Mesenchymal stem cell (in vitro differentiated cells and primary cell): ENCODE data around the gene PLCXD1.
"Not testable (repeated sequence)": the region's sequence is repeated elsewhere in the genome, so short reads cannot be mapped to it uniquely, and the experiment has no call there.

Source experiments
- DNase-seq: peaks from one replicate; pipeline ENCODE4 v3.0.0-alpha.2; 2013
- H2AFZ ChIP-seq: one replicate; pipeline ENCODE4 v1.6.1; 2013; ENCODE audit warnings: low read depth, mild to moderate bottlenecking, control low read depth, inconsistent platforms, low read length, moderate library complexity
- H2AK5ac ChIP-seq: 2 replicates; pipeline ENCODE4 v1.6.1; 2013; ENCODE audit warnings: low read length, moderate library complexity, mild to moderate bottlenecking, inconsistent platforms; ENCODE audit not compliant: severe bottlenecking
- H2BK120ac ChIP-seq: one replicate; pipeline ENCODE4 v1.6.1; 2013; ENCODE audit warnings: low read depth, mild to moderate bottlenecking, inconsistent platforms, low read length, moderate library complexity
- H2BK12ac ChIP-seq, 2 experiments: one replicate each; pipeline ENCODE4 v1.6.1; 2013; ENCODE audit warnings: inconsistent platforms in 2 of 2, low read length in 2 of 2, mild to moderate bottlenecking in 2 of 2, moderate library complexity in 2 of 2, control low read depth in 1 of 2
- H2BK15ac ChIP-seq: one replicate; pipeline ENCODE4 v1.6.1; 2013; ENCODE audit warnings: mild to moderate bottlenecking, low read depth, inconsistent platforms; ENCODE audit not compliant: poor library complexity, severe bottlenecking
- H2BK5ac ChIP-seq: 2 replicates; pipeline ENCODE4 v1.6.1; 2013; ENCODE audit warnings: low read depth, mild to moderate bottlenecking, low read length, control low read depth, inconsistent platforms; ENCODE audit not compliant: poor library complexity, severe bottlenecking
- H3K14ac ChIP-seq, 2 experiments: one replicate each; pipeline ENCODE4 v1.6.1; 2013; ENCODE audit warnings: inconsistent platforms in 2 of 2, low read length in 2 of 2, control low read depth in 1 of 2, mild to moderate bottlenecking in 1 of 2, moderate library complexity in 1 of 2
- H3K18ac ChIP-seq, 2 experiments: one replicate each; pipeline ENCODE4 v1.6.1; 2013; ENCODE audit warnings: inconsistent platforms in 2 of 2, low read length in 2 of 2, control low read depth in 1 of 2, low read depth in 1 of 2, mild to moderate bottlenecking in 1 of 2
- H3K23ac ChIP-seq, 2 experiments: one replicate each; pipeline ENCODE4 v1.6.1; 2013; ENCODE audit warnings: inconsistent platforms in 2 of 2, low read length in 2 of 2, mild to moderate bottlenecking in 2 of 2, moderate library complexity in 2 of 2, control low read depth in 1 of 2
- H3K27ac ChIP-seq: 2 replicates; pipeline ENCODE4 v1.5.1; 2013; ENCODE audit warnings: mild to moderate bottlenecking, moderate library complexity, low read length, control low read depth, inconsistent platforms; ENCODE audit not compliant: poor library complexity, severe bottlenecking
- H3K27me3 ChIP-seq, 2 experiments: 2 replicates each; pipeline versions ENCODE4 v1.6.1 to v1.7.0; 2013; ENCODE audit warnings: low read length in 2 of 2, mild to moderate bottlenecking in 2 of 2, moderate library complexity in 2 of 2, control low read depth in 1 of 2, inconsistent platforms in 1 of 2; ENCODE audit not compliant: control insufficient read depth in 1 of 2, insufficient read depth in 1 of 2
- H3K36me3 ChIP-seq, 2 experiments: 2 replicates each; pipeline versions ENCODE4 v1.6.1 to v1.7.0; 2013; ENCODE audit warnings: low read length in 2 of 2, control low read depth in 1 of 2, inconsistent platforms in 1 of 2, low read depth in 1 of 2, mild to moderate bottlenecking in 1 of 2; ENCODE audit not compliant: insufficient read depth in 2 of 2, control insufficient read depth in 1 of 2
- H3K4ac ChIP-seq, 2 experiments: one replicate each; pipeline ENCODE4 v1.6.1; 2013; ENCODE audit warnings: inconsistent platforms in 2 of 2, low read length in 2 of 2, mild to moderate bottlenecking in 2 of 2, moderate library complexity in 2 of 2, control low read depth in 1 of 2, low read depth in 1 of 2
- H3K4me1 ChIP-seq: 2 replicates; pipeline ENCODE4 v1.6.1; 2013; ENCODE audit warnings: low read depth, low read length, control low read depth; ENCODE audit not compliant: control insufficient read depth, insufficient read depth
- H3K4me2 ChIP-seq: 2 replicates; pipeline ENCODE4 v1.6.1; 2013; ENCODE audit warnings: low read length, mild to moderate bottlenecking, inconsistent platforms; ENCODE audit not compliant: poor library complexity, severe bottlenecking
- H3K4me3 ChIP-seq, 2 experiments: 2 replicates each; pipeline versions ENCODE4 v1.5.1 to v1.7.0; 2013; ENCODE audit warnings: low read length in 2 of 2, mild to moderate bottlenecking in 2 of 2, control low read depth in 1 of 2, low read depth in 1 of 2; ENCODE audit not compliant: insufficient read depth in 1 of 2
- H3K79me1 ChIP-seq: replicated peaks from 2 replicates; pipeline ENCODE4 v1.6.1; 2013; ENCODE audit warnings: mild to moderate bottlenecking, control low read depth, low read length, inconsistent platforms; ENCODE audit not compliant: poor library complexity, severe bottlenecking
- H3K9ac ChIP-seq: 2 replicates; pipeline ENCODE4 v1.7.0; 2013; ENCODE audit warnings: mild to moderate bottlenecking, low read length, moderate library complexity
- H3K9me3 ChIP-seq: 2 replicates; pipeline ENCODE4 v1.7.0; 2013; ENCODE audit warnings: mild to moderate bottlenecking, low read length; ENCODE audit not compliant: control insufficient read depth
- H4K8ac ChIP-seq: one replicate; pipeline ENCODE4 v1.6.1; 2013; ENCODE audit warnings: inconsistent platforms, mild to moderate bottlenecking, low read length, moderate library complexity
- H4K91ac ChIP-seq: one replicate; pipeline ENCODE4 v1.6.1; 2013; ENCODE audit warnings: mild to moderate bottlenecking, low read length, inconsistent platforms
- WGBS: methylation state at CpG from one replicate; pipeline ENCODE4 v1.1.7; 2013; ENCODE audit warnings: mixed read lengths; 5-methylcytosine and 5-hydroxymethylcytosine counted together

The PLCXD1 gene

GRCh38 chrX:250965-251364 is 30.2 kb upstream of the PLCXD1 start:
- WGBS = 94% methylated on average over 9 of the region's 14 CpGs
- no peak overlapping the region for H3K4ac ChIP-seq
- no peak overlapping the region for H2AFZ ChIP-seq
- no peak overlapping the region for H3K23ac ChIP-seq
- DNase-seq = no peak
- H3K27me3 ChIP-seq = no peaks in the 10 kb centered on the region
- no peaks in the 10 kb centered on the region for H3K36me3 ChIP-seq
- H3K79me1 ChIP-seq = no peaks in the 10 kb centered on the region
- no peak overlapping the region for H2AK5ac ChIP-seq
- no peak overlapping the region for H2BK15ac ChIP-seq
- no peak overlapping the region for H3K4me2 ChIP-seq
- no peak overlapping the region for H3K9ac ChIP-seq
- no peak overlapping the region for H3K14ac ChIP-seq
- no peak overlapping the region for H4K91ac ChIP-seq
- H3K18ac ChIP-seq = no peak overlapping the region
- no peak overlapping the region for H3K4me3 ChIP-seq
- no peak overlapping the region for H2BK5ac ChIP-seq
- no peaks in the 10 kb centered on the region for H3K4me1 ChIP-seq
- no peak overlapping the region for H2BK120ac ChIP-seq
- H4K8ac ChIP-seq = no peak overlapping the region
- H2BK12ac ChIP-seq = no peak overlapping the region
- H3K27ac ChIP-seq = no peak overlapping the region
- peaks cover 7% of the 10 kb centered on the region for H3K9me3 ChIP-seq

GRCh38 chrX:251396-252243 is 29.6 kb upstream of the PLCXD1 start:
- H3K4me3 ChIP-seq, H2AFZ ChIP-seq, H2BK120ac ChIP-seq, H2BK12ac ChIP-seq, H4K8ac ChIP-seq, H3K27ac ChIP-seq, H2AK5ac ChIP-seq, H3K18ac ChIP-seq, H3K36me3 ChIP-seq, H3K23ac ChIP-seq, DNase-seq, H3K27me3 ChIP-seq, H3K9ac ChIP-seq, H3K9me3 ChIP-seq, H2BK5ac ChIP-seq, H3K4me2 ChIP-seq, H3K14ac ChIP-seq, H3K79me1 ChIP-seq, H4K91ac ChIP-seq, H2BK15ac ChIP-seq, H3K4ac ChIP-seq, H3K4me1 ChIP-seq: not testable (repeated sequence)
- WGBS = 74% methylated on average over 11 of the region's 17 CpGs

GRCh38 chrX:252244-252956 is 28.8 kb upstream of the PLCXD1 start:
- no peak overlapping the region for H3K4me3 ChIP-seq
- H3K4ac ChIP-seq = no peak overlapping the region
- H3K4me1 ChIP-seq = no peaks in the 10 kb centered on the region
- H3K14ac ChIP-seq = no peak overlapping the region
- H3K9ac ChIP-seq = no peak overlapping the region
- H3K4me2 ChIP-seq = no peak overlapping the region
- no peak overlapping the region for H4K8ac ChIP-seq
- H4K91ac ChIP-seq = peak overlapping the region; percentile 7
- no peak overlapping the region for H2BK15ac ChIP-seq
- H3K36me3 ChIP-seq = no peaks in the 10 kb centered on the region
- H3K18ac ChIP-seq = no peak overlapping the region
- 89% methylated on average over 12 of the region's 12 CpGs for WGBS
- H2BK12ac ChIP-seq = no peak overlapping the region
- no peak overlapping the region for H2BK120ac ChIP-seq
- H3K9me3 ChIP-seq = peaks cover 7% of the 10 kb centered on the region
- no peak overlapping the region for H3K27ac ChIP-seq
- no peaks in the 10 kb centered on the region for H3K79me1 ChIP-seq
- no peaks in the 10 kb centered on the region for H3K27me3 ChIP-seq
- no peak overlapping the region for H2AFZ ChIP-seq
- DNase-seq = no peak
- H2AK5ac ChIP-seq = no peak overlapping the region
- no peak overlapping the region for H3K23ac ChIP-seq
- no peak overlapping the region for H2BK5ac ChIP-seq

GRCh38 chrX:252957-253291 is 28.3 kb upstream of the PLCXD1 start:
- H3K9ac ChIP-seq = no peak overlapping the region

More at GRCh38 chrX:252957-253291, 28.3 kb upstream of the PLCXD1 start:
- Histone ChIP-seq H2AK5ac (no peak overlapping the region), H4K8ac (no peak overlapping the region), H3K36me3 (no peaks in the 10 kb centered on the region), H3K4me2 (no peak overlapping the region), H3K4me1 (no peaks in the 10 kb centered on the region), H2BK12ac (no peak overlapping the region), H3K9me3 (peaks cover 7% of the 10 kb centered on the region), H4K91ac (no peak overlapping the region), H3K14ac (no peak overlapping the region), H2AFZ (no peak overlapping the region), H2BK15ac (no peak overlapping the region), H3K18ac (no peak overlapping the region), H3K23ac (no peak overlapping the region), H3K27me3 (no peaks in the 10 kb centered on the region), H2BK120ac (no peak overlapping the region), H3K27ac (no peak overlapping the region), H3K79me1 (no peaks in the 10 kb centered on the region), H3K4ac (no peak overlapping the region), H2BK5ac (no peak overlapping the region), H3K4me3 (no peak overlapping the region)
- no peak for DNase-seq
- 82% methylated on average over 3 of the region's 3 CpGs for WGBS
